Dermis microvascular lymphatic vessel endothelial cell (primary cell): Measurements from ENCODE around the gene RIN3. TPM values are rescaled to one million over a fixed set of nuclear protein-coding genes. Genes with fewer than 3 reads are reported as not detected.

ENCODE experiments used
- DNase-seq, 2 donors: peaks; one replicate each; pipeline versions ENCODE4 v3.0.0 to v3.0.0-alpha.2; 2010; ENCODE audit warnings: low read depth in 2 of 2
- total RNA-seq: library from RNA; depleted of rRNA; stranded (reverse); fragments of >200 nt; gene quantifications from 2 replicates; pipeline ENCODE4 v1.2.1, GENCODE V29; 2014

RIN3 gene
- 4.1 and 6.6 TPM in 2 replicates for total RNA-seq

GRCh38 chr14:92513204-92513965 is at the start of gene RIN3:
Gene RIN3, plus strand, starts transcription at chr14:92513781. Its CDS starts 152 bp downstream, at chr14:92513933.
- DNase-seq = peak; percentile 37 to 74

- DNase-seq = no peak
These were observed 49.4 kb upstream of the RIN3 start for GRCh38 chr14:92464156-92464555.

GRCh38 chr14:92464716-92465115 is 48.9 kb upstream of the RIN3 start:
- no peak for DNase-seq

GRCh38 chr14:92465353-92466055 is 48.1 kb upstream of the RIN3 start:
- no peak for DNase-seq

GRCh38 chr14:92466059-92466458 is 47.5 kb upstream of the RIN3 start:
- DNase-seq = no peak

GRCh38 chr14:92469515-92469914 is 44.1 kb upstream of the RIN3 start:
- no peak for DNase-seq

GRCh38 chr14:92470215-92470614 is 43.4 kb upstream of the RIN3 start:
- DNase-seq = no peak

GRCh38 chr14:92470811-92471210 is 42.8 kb upstream of the RIN3 start:
- no peak for DNase-seq

GRCh38 chr14:92471919-92472318 is 41.7 kb upstream of the RIN3 start:
- peak in 1 of 2 donors; percentile 75 for DNase-seq

GRCh38 chr14:92472860-92473259 is 40.7 kb upstream of the RIN3 start:
- no peak for DNase-seq

GRCh38 chr14:92473261-92473968 is 40.2 kb upstream of the RIN3 start:
- DNase-seq = peak in 1 of 2 donors; percentile 40

GRCh38 chr14:92473969-92474535 is 39.5 kb upstream of the RIN3 start:
- DNase-seq = peak; percentile 42 to 69

GRCh38 chr14:92475037-92475436 is 38.5 kb upstream of the RIN3 start:
- DNase-seq = no peak

GRCh38 chr14:92475451-92476187 is 38.0 kb upstream of the RIN3 start:
- DNase-seq = peak; percentile 89 to 97

- DNase-seq = no peak
These were observed 32.7 kb upstream of the RIN3 start for GRCh38 chr14:92480856-92481255.

- peak in 1 of 2 donors; percentile 43 for DNase-seq
These were observed 32.2 kb upstream of the RIN3 start for GRCh38 chr14:92481386-92481785.

GRCh38 chr14:92481811-92482555 is 31.6 kb upstream of the RIN3 start:
- no peak for DNase-seq

- DNase-seq = no peak
These were observed 30.8 kb upstream of the RIN3 start for GRCh38 chr14:92482621-92483319.

GRCh38 chr14:92484132-92484823 is 29.3 kb upstream of the RIN3 start:
- no peak for DNase-seq
